ENCODE data around the gene OVAAL.

DNA sequence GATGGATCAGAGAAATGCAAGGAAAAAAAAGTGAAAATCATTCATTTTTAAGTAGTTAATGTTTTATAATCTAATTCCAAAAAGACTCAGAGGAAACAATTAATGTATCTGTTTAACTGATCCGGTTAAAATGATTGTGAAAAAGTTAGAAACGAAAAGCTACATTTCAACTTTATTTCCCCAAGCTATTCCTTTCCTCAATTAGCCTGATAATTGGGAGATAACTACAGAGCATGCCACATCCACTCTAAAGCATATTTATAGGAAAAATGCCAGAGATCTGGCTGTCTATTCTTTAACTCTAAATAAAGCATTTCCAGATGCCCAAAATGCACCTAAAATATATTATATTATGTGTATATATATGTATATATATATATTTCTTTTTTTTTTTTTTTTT, 37.2 kb downstream of the OVAAL start:
- TF ChIP-seq, protein P1, sequence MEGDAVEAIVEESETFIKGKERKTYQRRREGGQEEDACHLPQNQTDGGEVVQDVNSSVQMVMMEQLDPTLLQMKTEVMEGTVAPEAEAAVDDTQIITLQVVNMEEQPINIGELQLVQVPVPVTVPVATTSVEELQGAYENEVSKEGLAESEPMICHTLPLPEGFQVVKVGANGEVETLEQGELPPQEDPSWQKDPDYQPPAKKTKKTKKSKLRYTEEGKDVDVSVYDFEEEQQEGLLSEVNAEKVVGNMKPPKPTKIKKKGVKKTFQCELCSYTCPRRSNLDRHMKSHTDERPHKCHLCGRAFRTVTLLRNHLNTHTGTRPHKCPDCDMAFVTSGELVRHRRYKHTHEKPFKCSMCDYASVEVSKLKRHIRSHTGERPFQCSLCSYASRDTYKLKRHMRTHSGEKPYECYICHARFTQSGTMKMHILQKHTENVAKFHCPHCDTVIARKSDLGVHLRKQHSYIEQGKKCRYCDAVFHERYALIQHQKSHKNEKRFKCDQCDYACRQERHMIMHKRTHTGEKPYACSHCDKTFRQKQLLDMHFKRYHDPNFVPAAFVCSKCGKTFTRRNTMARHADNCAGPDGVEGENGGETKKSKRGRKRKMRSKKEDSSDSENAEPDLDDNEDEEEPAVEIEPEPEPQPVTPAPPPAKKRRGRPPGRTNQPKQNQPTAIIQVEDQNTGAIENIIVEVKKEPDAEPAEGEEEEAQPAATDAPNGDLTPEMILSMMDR (IDR thresholded peaks at IDR 0.05), result no peak
- TF ChIP-seq POLR2A (IDR thresholded peaks at IDR 0.05), result no peak

Measured in body of pancreas (tissue), 4 donors.